ENCODE measurements around the gene HOOK2.

The HOOK2 gene

GRCh38 chr19:12789098-12789903, 13.9 kb upstream of the HOOK2 start:
- H3K36me3 Mint-ChIP-seq (ENCODE audit: low read depth): peaks cover 50% of the 10 kb centered on the region
- H3K27ac Mint-ChIP-seq: no peak overlapping the region
- H3K4me1 Mint-ChIP-seq (ENCODE audit: low read depth): peaks cover 35% of the 10 kb centered on the region
- intact Hi-C loops (cut with micrococcal nuclease): no loop called here
- H3K27me3 Mint-ChIP-seq: no peaks in the 10 kb centered on the region
- H3K4me3 Mint-ChIP-seq: peak overlapping the region; percentile 95
- H3K9me3 Mint-ChIP-seq: no peaks in the 10 kb centered on the region

GRCh38 chr19:12788682-12789097, 13.3 kb upstream of the HOOK2 start:
- Mint-ChIP-seq H3K27ac (no peak overlapping the region), H3K9me3 (no peaks in the 10 kb centered on the region), H3K4me1 (ENCODE audit: low read depth) (peaks cover 31% of the 10 kb centered on the region), H3K36me3 (ENCODE audit: low read depth) (peaks cover 44% of the 10 kb centered on the region), H3K4me3 (peak overlapping the region; percentile 91), H3K27me3 (no peaks in the 10 kb centered on the region)
- intact Hi-C loops (cut with micrococcal nuclease): no loop called here

- no peaks in the 10 kb centered on the region for H3K27me3 Mint-ChIP-seq
- peaks cover 39% of the 10 kb centered on the region for H3K36me3 Mint-ChIP-seq (ENCODE audit: low read depth)
- intact Hi-C loops (cut with micrococcal nuclease): no loop called here
- peaks cover 31% of the 10 kb centered on the region for H3K4me1 Mint-ChIP-seq (ENCODE audit: low read depth)
- H3K4me3 Mint-ChIP-seq: peak overlapping the region; percentile 91
- no peaks in the 10 kb centered on the region for H3K9me3 Mint-ChIP-seq
- no peak overlapping the region for H3K27ac Mint-ChIP-seq
These were observed 12.8 kb upstream of the HOOK2 start for GRCh38 chr19:12788042-12788681.

DNA sequence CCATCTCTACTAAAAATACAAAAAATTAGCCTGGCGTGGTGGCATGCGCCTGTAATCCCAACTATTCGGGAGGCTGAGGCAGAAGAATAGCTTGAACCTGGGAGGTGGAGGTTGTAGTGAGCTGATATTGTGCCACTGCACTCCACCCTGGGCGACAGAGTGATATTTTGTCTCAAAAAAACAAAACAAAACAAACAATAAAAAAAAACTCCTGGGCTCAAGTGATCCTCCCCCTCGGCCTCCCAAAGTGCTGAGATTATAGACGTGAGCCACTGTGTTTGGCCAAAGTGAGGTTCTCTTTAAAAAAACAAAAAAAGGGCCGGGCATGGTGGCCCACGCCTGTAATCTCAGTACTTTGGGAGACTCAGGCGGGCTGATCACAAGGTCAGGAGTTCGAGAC, 12.1 kb upstream of the HOOK2 start:
- Mint-ChIP-seq H3K4me3 (no peak overlapping the region), H3K27me3 (no peaks in the 10 kb centered on the region), H3K27ac (no peak overlapping the region), H3K9me3 (no peaks in the 10 kb centered on the region), H3K4me1 (ENCODE audit: low read depth) (peaks cover 31% of the 10 kb centered on the region), H3K36me3 (ENCODE audit: low read depth) (peaks cover 32% of the 10 kb centered on the region)
- intact Hi-C loops (cut with micrococcal nuclease): no loop called here

- Mint-ChIP-seq H3K36me3 (ENCODE audit: low read depth) (peaks cover 27% of the 10 kb centered on the region), H3K27ac (no peak overlapping the region), H3K4me3 (peak overlapping the region; percentile 40), H3K9me3 (no peaks in the 10 kb centered on the region), H3K27me3 (no peaks in the 10 kb centered on the region), H3K4me1 (ENCODE audit: low read depth) (peaks cover 35% of the 10 kb centered on the region)
- intact Hi-C loops (cut with micrococcal nuclease): no loop called here
These were observed 11.6 kb upstream of the HOOK2 start for GRCh38 chr19:12786952-12787351.

- Mint-ChIP-seq H3K4me1 (ENCODE audit: low read depth) (peaks cover 41% of the 10 kb centered on the region), H3K27me3 (no peaks in the 10 kb centered on the region), H3K27ac (no peak overlapping the region), H3K4me3 (peak overlapping the region; percentile 40), H3K36me3 (ENCODE audit: low read depth) (peaks cover 20% of the 10 kb centered on the region), H3K9me3 (no peaks in the 10 kb centered on the region)
- intact Hi-C loops (cut with micrococcal nuclease): no loop called here
These were observed 11.0 kb upstream of the HOOK2 start for GRCh38 chr19:12786141-12786870.

DNA sequence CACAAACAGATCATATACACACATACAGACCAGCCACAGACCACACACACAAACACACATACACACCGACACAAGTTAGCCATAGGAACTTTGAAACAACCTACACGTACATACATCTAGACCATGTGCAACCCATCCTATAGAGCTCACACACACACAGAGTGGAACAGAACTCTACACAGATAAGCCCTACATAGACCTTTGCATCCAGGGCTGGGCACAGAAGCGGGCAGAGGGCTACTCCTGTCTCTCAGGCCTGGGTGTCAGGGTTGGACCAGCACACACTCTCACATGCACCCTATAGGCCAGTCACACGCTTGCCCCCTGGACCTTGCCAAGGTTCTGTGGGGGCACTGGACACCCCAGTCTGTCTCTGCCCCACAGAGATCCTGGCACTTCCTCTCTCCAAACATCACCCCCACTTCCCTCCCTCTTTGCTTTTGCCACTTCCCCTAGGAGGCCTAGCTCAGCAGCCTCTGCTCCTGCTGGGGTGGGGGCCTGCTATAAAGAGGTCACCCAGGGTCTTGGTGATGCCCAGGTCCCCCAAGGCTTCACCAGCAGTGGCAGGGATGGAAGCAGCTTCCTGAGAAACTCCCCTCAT, 10.2 kb upstream of the HOOK2 start:
- H3K27me3 Mint-ChIP-seq: no peaks in the 10 kb centered on the region
- intact Hi-C loops (cut with micrococcal nuclease): no loop called here
- peaks cover 13% of the 10 kb centered on the region for H3K36me3 Mint-ChIP-seq (ENCODE audit: low read depth)
- no peak overlapping the region for H3K4me3 Mint-ChIP-seq
- no peak overlapping the region for H3K27ac Mint-ChIP-seq
- H3K4me1 Mint-ChIP-seq (ENCODE audit: low read depth): peaks cover 36% of the 10 kb centered on the region
- no peaks in the 10 kb centered on the region for H3K9me3 Mint-ChIP-seq

DNA sequence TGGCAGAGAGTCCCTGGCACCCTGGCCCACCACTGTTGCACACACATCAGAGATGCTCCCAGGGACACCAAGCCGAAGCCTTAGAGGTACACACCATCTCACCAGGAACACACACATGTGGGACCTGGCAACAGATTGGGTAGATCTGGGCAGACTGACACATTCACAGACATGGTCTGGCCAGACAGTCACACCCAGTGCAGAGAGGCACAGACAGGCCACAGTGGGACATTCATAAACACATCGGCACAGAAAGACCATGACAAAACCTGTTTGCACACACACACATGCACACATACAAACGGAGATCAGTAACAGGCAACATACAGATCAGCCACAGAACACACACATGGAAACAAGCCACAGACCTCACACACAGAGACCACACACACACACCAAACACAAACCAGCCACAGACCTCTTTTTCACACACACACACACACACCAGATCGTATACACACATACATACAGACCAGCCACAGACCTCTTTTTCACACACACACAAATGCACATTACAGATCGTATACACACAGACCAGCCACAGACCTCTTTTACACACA, 9.6 kb upstream of the HOOK2 start:
- Mint-ChIP-seq H3K9me3 (no peaks in the 10 kb centered on the region), H3K36me3 (ENCODE audit: low read depth) (peaks cover 9% of the 10 kb centered on the region), H3K4me3 (no peak overlapping the region), H3K27ac (no peak overlapping the region), H3K4me1 (ENCODE audit: low read depth) (peaks cover 35% of the 10 kb centered on the region), H3K27me3 (no peaks in the 10 kb centered on the region)
- intact Hi-C loops (cut with micrococcal nuclease): no loop called here

DNA sequence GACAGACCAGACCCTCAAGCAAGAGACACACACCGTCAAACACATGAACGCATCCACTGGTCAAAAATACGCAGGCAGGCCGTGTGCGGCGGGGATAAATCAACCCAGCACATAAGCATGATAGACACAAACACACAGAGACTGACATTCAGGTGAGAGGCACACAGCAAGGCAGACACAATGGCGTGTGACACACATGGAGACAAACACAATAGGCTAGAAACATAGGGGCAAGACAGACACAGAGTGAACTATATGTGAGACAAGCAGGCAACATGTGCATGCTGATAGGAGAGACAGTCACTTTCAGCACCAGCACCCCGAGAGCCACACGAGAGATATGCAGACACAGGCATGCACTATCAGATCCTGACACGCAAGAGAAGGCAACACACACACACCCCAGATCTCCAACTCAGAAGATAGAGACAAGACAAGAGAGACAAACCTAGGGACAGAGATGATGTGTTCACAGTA, 9.1 kb upstream of the HOOK2 start:
- intact Hi-C loops (cut with micrococcal nuclease): no loop called here
- Mint-ChIP-seq H3K36me3 (ENCODE audit: low read depth) (peaks cover 8% of the 10 kb centered on the region), H3K27me3 (no peaks in the 10 kb centered on the region), H3K27ac (no peak overlapping the region), H3K4me1 (ENCODE audit: low read depth) (peaks cover 38% of the 10 kb centered on the region), H3K4me3 (no peak overlapping the region), H3K9me3 (no peaks in the 10 kb centered on the region)

DNA sequence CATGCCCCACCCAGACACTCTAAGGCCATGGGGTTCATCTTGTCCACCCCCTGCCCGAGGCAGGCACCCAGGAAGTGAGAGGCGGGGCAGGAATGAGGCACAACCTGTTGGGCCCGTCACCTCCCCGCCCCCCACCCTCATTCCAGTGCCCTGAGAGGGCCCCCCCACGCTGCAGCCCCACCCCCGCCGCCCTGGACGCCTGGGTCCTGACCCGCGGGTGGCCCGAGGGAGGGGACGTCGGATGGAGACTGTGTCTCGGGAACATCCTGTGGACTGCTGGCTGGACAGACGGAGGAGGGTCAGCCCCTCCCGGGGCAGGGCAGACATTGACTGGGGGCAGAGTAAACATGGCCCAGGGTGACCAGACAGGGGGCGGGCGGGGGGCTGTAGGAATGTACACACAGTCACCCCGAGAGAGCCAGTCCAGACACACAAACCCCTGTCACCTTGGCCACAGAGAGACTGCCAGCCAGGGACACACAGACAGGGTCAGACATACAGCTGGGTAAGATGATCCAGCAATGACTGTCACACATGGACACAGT, 8.6 kb upstream of the HOOK2 start:
- Mint-ChIP-seq H3K4me1 (ENCODE audit: low read depth) (peaks cover 40% of the 10 kb centered on the region), H3K36me3 (ENCODE audit: low read depth) (peaks cover 3% of the 10 kb centered on the region), H3K9me3 (no peaks in the 10 kb centered on the region), H3K27me3 (no peaks in the 10 kb centered on the region), H3K4me3 (no peak overlapping the region), H3K27ac (no peak overlapping the region)
- intact Hi-C loops (cut with micrococcal nuclease): no loop called here

DNA sequence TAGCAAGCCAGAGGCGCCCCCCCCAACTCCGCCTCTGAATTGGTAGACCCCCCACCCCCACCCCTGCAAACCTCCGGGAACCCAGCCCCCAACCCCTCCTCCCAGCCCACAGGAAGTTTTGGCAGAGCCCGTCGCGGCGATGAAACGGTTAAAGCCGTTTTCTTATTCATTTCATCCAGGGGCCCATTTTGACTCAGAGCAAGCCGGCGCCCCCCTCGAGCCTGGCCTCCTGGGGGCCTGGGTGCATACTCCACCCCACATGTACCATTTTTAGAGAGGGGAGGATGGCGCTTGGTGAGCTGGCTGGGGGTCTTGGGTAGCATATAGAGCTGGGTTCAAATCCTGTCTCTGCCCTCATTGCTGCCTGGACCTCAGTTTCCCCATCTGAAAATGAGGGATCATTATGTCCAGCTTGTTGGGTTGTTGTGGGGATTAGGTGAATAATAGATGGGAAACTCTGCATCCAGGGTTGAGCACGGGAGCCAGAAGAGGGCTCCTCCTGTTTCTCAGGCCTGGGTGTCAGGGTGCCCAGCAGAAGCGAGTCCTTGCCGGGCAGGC, 8.0 kb upstream of the HOOK2 start:
- Mint-ChIP-seq H3K4me3 (no peak overlapping the region), H3K4me1 (ENCODE audit: low read depth) (peaks cover 40% of the 10 kb centered on the region), H3K36me3 (ENCODE audit: low read depth) (peaks cover 3% of the 10 kb centered on the region), H3K27ac (no peak overlapping the region), H3K27me3 (no peaks in the 10 kb centered on the region), H3K9me3 (no peaks in the 10 kb centered on the region)
- intact Hi-C loops (cut with micrococcal nuclease): no loop called here

- Mint-ChIP-seq H3K27ac (no peak overlapping the region), H3K36me3 (ENCODE audit: low read depth) (peaks cover 10% of the 10 kb centered on the region), H3K4me3 (no peak overlapping the region), H3K27me3 (no peaks in the 10 kb centered on the region), H3K4me1 (ENCODE audit: low read depth) (peaks cover 36% of the 10 kb centered on the region), H3K9me3 (no peaks in the 10 kb centered on the region)
- intact Hi-C loops (cut with micrococcal nuclease): loop anchor here (1.0 kb wide), 1 partner anchor 8 kb away; no protein-coding TSS in a partner anchor
These were observed 7.3 kb upstream of the HOOK2 start for GRCh38 chr19:12782424-12783290.

All from dendritic cell treated with granulocyte-macrophage colony-stimulating factor and Interleukin-4, amounts not matched to agents 40 ng/mL and 50 ng/mL, for 4 days (primary cell).